HUES6 (cell line): ENCODE measurements around the gene ATXN2.
A peak's percentile ranks its signal among the peaks of the same experiment; 100 is the strongest.
"Not testable (repeated sequence)": the region's sequence is repeated elsewhere in the genome, so short reads cannot be mapped to it uniquely, and the experiment has no call there.

ENCODE experiments used
- H3K27ac ChIP-seq: 2 replicates; pipeline ENCODE4 v1.7.0; 2013; ENCODE audit warnings: low read depth, mild to moderate bottlenecking, low read length, inconsistent platforms
- H3K27me3 ChIP-seq: 2 replicates; pipeline ENCODE4 v1.6.1; 2013; ENCODE audit warnings: low read length; ENCODE audit not compliant: control insufficient read depth, insufficient read depth
- H3K36me3 ChIP-seq: 2 replicates; pipeline ENCODE4 v1.6.1; 2013; ENCODE audit warnings: low read length; ENCODE audit not compliant: control insufficient read depth, insufficient read depth
- H3K4me1 ChIP-seq: 2 replicates; pipeline ENCODE4 v1.6.1; 2013; ENCODE audit warnings: low read length; ENCODE audit not compliant: control insufficient read depth, insufficient read depth
- H3K4me3 ChIP-seq: 2 replicates; pipeline ENCODE4 v1.5.1; 2013; ENCODE audit warnings: low read depth, low read length
- H3K9ac ChIP-seq: one replicate; pipeline ENCODE4 v1.6.1; 2013; ENCODE audit warnings: mild to moderate bottlenecking, low read length
- H3K9me3 ChIP-seq: 2 replicates; pipeline ENCODE4 v1.6.1; 2013; ENCODE audit warnings: low read depth, low read length; ENCODE audit not compliant: control insufficient read depth, insufficient read depth

ATXN2 gene

GRCh38 chr12:111597831-111598636 lies 1.1 kb downstream of the ATXN2 start:
- peak overlapping the region; percentile 59; the same call in 1 of the 2 replicates for H3K27ac ChIP-seq
- no peaks in the 10 kb centered on the region for H3K9me3 ChIP-seq
- H3K36me3 ChIP-seq: no peaks in the 10 kb centered on the region; the same call in 1 of the 2 replicates
- peak overlapping the region; percentile 80 for H3K4me3 ChIP-seq
- H3K9ac ChIP-seq: peak overlapping the region; percentile 86
- H3K4me1 ChIP-seq: peaks cover 24% of the 10 kb centered on the region
- H3K27me3 ChIP-seq: no peaks in the 10 kb centered on the region

GRCh38 chr12:111596985-111597830 lies 1.9 kb downstream of the ATXN2 start:
- Histone ChIP-seq H3K27me3 (no peaks in the 10 kb centered on the region), H3K27ac (peak overlapping the region; percentile 59; the same call in 1 of the 2 replicates)

GRCh38 chr12:111595341-111595835 lies 3.7 kb downstream of the ATXN2 start:
- H3K27ac ChIP-seq, H3K9ac ChIP-seq, H3K27me3 ChIP-seq, H3K4me3 ChIP-seq, H3K36me3 ChIP-seq, H3K9me3 ChIP-seq: not testable (repeated sequence)
- peaks cover 24% of the 10 kb centered on the region for H3K4me1 ChIP-seq

More at GRCh38 chr12:111596985-111597830, 1.9 kb downstream of the ATXN2 start:
- Histone ChIP-seq H3K9me3 (no peaks in the 10 kb centered on the region), H3K4me3 (peak overlapping the region; percentile 80), H3K9ac (peak overlapping the region; percentile 86), H3K36me3 (no peaks in the 10 kb centered on the region; the same call in 1 of the 2 replicates), H3K4me1 (peaks cover 24% of the 10 kb centered on the region)

- H3K27ac ChIP-seq, H3K9ac ChIP-seq: not testable (repeated sequence)
- peaks cover 21% of the 10 kb centered on the region for H3K4me1 ChIP-seq
These were observed 7.6 kb downstream of the ATXN2 start for GRCh38 chr12:111591399-111592010.

GRCh38 chr12:111590552-111590951 lies 8.6 kb downstream of the ATXN2 start:
- Histone ChIP-seq H3K9me3 (no peaks in the 10 kb centered on the region), H3K9ac (no peak overlapping the region), H3K27me3 (no peaks in the 10 kb centered on the region), H3K27ac (no peak overlapping the region), H3K36me3 (no peaks in the 10 kb centered on the region), H3K4me1 (peaks cover 14% of the 10 kb centered on the region), H3K4me3 (no peak overlapping the region)

More at GRCh38 chr12:111591399-111592010, 7.6 kb downstream of the ATXN2 start:
- not testable (repeated sequence) for H3K27me3 ChIP-seq, H3K36me3 ChIP-seq, H3K4me3 ChIP-seq, H3K9me3 ChIP-seq

GRCh38 chr12:111589601-111590000 lies 9.5 kb downstream of the ATXN2 start:
- Histone ChIP-seq H3K4me1 (peaks cover 5% of the 10 kb centered on the region), H3K9ac (no peak overlapping the region), H3K9me3 (no peaks in the 10 kb centered on the region), H3K36me3 (no peaks in the 10 kb centered on the region), H3K4me3 (no peak overlapping the region), H3K27me3 (no peaks in the 10 kb centered on the region), H3K27ac (no peak overlapping the region)

GRCh38 chr12:111588010-111588409 lies 11.1 kb downstream of the ATXN2 start:
- H3K9me3 ChIP-seq: no peaks in the 10 kb centered on the region
- H3K4me3 ChIP-seq: no peak overlapping the region
- no peaks in the 10 kb centered on the region for H3K27me3 ChIP-seq
- no peaks in the 10 kb centered on the region for H3K4me1 ChIP-seq
- H3K9ac ChIP-seq: no peak overlapping the region
- no peak overlapping the region for H3K27ac ChIP-seq
- H3K36me3 ChIP-seq: no peaks in the 10 kb centered on the region

- Histone ChIP-seq H3K27me3 (no peaks in the 10 kb centered on the region), H3K4me1 (no peaks in the 10 kb centered on the region), H3K9ac (no peak overlapping the region), H3K9me3 (no peaks in the 10 kb centered on the region), H3K4me3 (no peak overlapping the region), H3K27ac (no peak overlapping the region), H3K36me3 (no peaks in the 10 kb centered on the region)
These were observed 12.1 kb downstream of the ATXN2 start for GRCh38 chr12:111586986-111587385.

GRCh38 chr12:111585690-111586089 lies 13.4 kb downstream of the ATXN2 start:
- Histone ChIP-seq H3K9me3 (no peaks in the 10 kb centered on the region), H3K9ac (no peak overlapping the region), H3K27ac (no peak overlapping the region), H3K27me3 (no peaks in the 10 kb centered on the region), H3K4me3 (no peak overlapping the region), H3K4me1 (no peaks in the 10 kb centered on the region), H3K36me3 (no peaks in the 10 kb centered on the region)

GRCh38 chr12:111584959-111585358 lies 14.2 kb downstream of the ATXN2 start:
- H3K9me3 ChIP-seq: no peaks in the 10 kb centered on the region
- H3K36me3 ChIP-seq: 0 out of 2 replicates have a peak, but pooled peaks cover 3% of the 10 kb centered on the region
- H3K4me1 ChIP-seq: no peaks in the 10 kb centered on the region
- no peaks in the 10 kb centered on the region for H3K27me3 ChIP-seq
- H3K4me3 ChIP-seq: no peak overlapping the region
- no peak overlapping the region for H3K9ac ChIP-seq
- no peak overlapping the region for H3K27ac ChIP-seq
